ENCODE measurements around the gene STRIP1.

Gene STRIP1

GRCh38 chr1:110098222-110099026 lies 64.0 kb downstream of the STRIP1 start:
- Histone ChIP-seq H3K27me3 (replicated peaks; ENCODE audit: insufficient read depth, low read length) (no peaks in the 10 kb centered on the region), H3K4me2 (ENCODE audit: low read depth, low read length) (no peak overlapping the region), H3F3A (ENCODE audit: insufficient read depth, low read length) (no peaks in the 10 kb centered on the region), H3K79me2 (ENCODE audit: low read length) (no peaks in the 10 kb centered on the region), H3K4me1 (ENCODE audit: low read length) (no peaks in the 10 kb centered on the region), H2AFZ (ENCODE audit: low read length) (no peak overlapping the region), H4K20me1 (ENCODE audit: insufficient read depth, low read length) (no peaks in the 10 kb centered on the region), H3K9me3 (replicated peaks; ENCODE audit: insufficient read depth, low read length) (no peaks in the 10 kb centered on the region), H3K9ac (ENCODE audit: low read length) (no peak overlapping the region), H3K27ac (ENCODE audit: low read length) (no peak overlapping the region), H3K4me3 (ENCODE audit: low read length) (no peak overlapping the region), H3K36me3 (replicated peaks; ENCODE audit: insufficient read depth, low read length) (no peaks in the 10 kb centered on the region), H3K9me2 (replicated peaks; ENCODE audit: insufficient read depth, low read length) (no peaks in the 10 kb centered on the region)
- no peak for TF ChIP-seq CTCF (IDR thresholded peaks at IDR 0.05; ENCODE audit: low read length)
- no peak for DNase-seq

GRCh38 chr1:110100335-110100734 lies 65.9 kb downstream of the STRIP1 start:
- H2AFZ ChIP-seq (ENCODE audit: low read length), result no peak overlapping the region
- no peak overlapping the region for H3K9ac ChIP-seq (ENCODE audit: low read length)
- no peaks in the 10 kb centered on the region for H4K20me1 ChIP-seq (ENCODE audit: insufficient read depth, low read length)
- DNase-seq, result no peak
- H3K4me3 ChIP-seq (ENCODE audit: low read length), result no peak overlapping the region
- no peaks in the 10 kb centered on the region for H3K4me1 ChIP-seq (ENCODE audit: low read length)
- H3K36me3 ChIP-seq (replicated peaks; ENCODE audit: insufficient read depth, low read length), result no peaks in the 10 kb centered on the region
- H3F3A ChIP-seq (ENCODE audit: insufficient read depth, low read length), result no peaks in the 10 kb centered on the region
- H3K79me2 ChIP-seq (ENCODE audit: low read length), result no peaks in the 10 kb centered on the region
- H3K27me3 ChIP-seq (replicated peaks; ENCODE audit: insufficient read depth, low read length), result no peaks in the 10 kb centered on the region
- no peak overlapping the region for H3K27ac ChIP-seq (ENCODE audit: low read length)
- H3K4me2 ChIP-seq (ENCODE audit: low read depth, low read length), result no peak overlapping the region
- TF ChIP-seq EZH2 (optimal IDR thresholded peaks at IDR 0.05; ENCODE audit: low read depth, low read length) (no peak), CTCF (IDR thresholded peaks at IDR 0.05; ENCODE audit: low read length) (no peak), EZH2phosphoT487 (IDR thresholded peaks at IDR 0.05; ENCODE audit: low read length) (no peak)
- H3K9me3 ChIP-seq (replicated peaks; ENCODE audit: insufficient read depth, low read length), result no peaks in the 10 kb centered on the region
- H3K9me2 ChIP-seq (replicated peaks; ENCODE audit: insufficient read depth, low read length), result no peaks in the 10 kb centered on the region

GRCh38 chr1:110102081-110102480 lies 67.7 kb downstream of the STRIP1 start:
- H3K9ac ChIP-seq (ENCODE audit: low read length), result no peak overlapping the region
- no peaks in the 10 kb centered on the region for H3K9me2 ChIP-seq (replicated peaks; ENCODE audit: insufficient read depth, low read length)
- no peaks in the 10 kb centered on the region for H3F3A ChIP-seq (ENCODE audit: insufficient read depth, low read length)
- no peaks in the 10 kb centered on the region for H3K4me1 ChIP-seq (ENCODE audit: low read length)
- DNase-seq, result no peak
- H3K4me3 ChIP-seq (ENCODE audit: low read length), result no peak overlapping the region
- TF ChIP-seq CTCF (IDR thresholded peaks at IDR 0.05; ENCODE audit: low read length) (no peak), EZH2 (optimal IDR thresholded peaks at IDR 0.05; ENCODE audit: low read depth, low read length) (no peak)
- no peaks in the 10 kb centered on the region for H3K79me2 ChIP-seq (ENCODE audit: low read length)
- no peaks in the 10 kb centered on the region for H3K36me3 ChIP-seq (replicated peaks; ENCODE audit: insufficient read depth, low read length)
- H2AFZ ChIP-seq (ENCODE audit: low read length), result no peak overlapping the region
- no peak overlapping the region for H3K4me2 ChIP-seq (ENCODE audit: low read depth, low read length)
- H3K27ac ChIP-seq (ENCODE audit: low read length), result no peak overlapping the region
- no peaks in the 10 kb centered on the region for H3K9me3 ChIP-seq (replicated peaks; ENCODE audit: insufficient read depth, low read length)
- no peaks in the 10 kb centered on the region for H3K27me3 ChIP-seq (replicated peaks; ENCODE audit: insufficient read depth, low read length)
- no peaks in the 10 kb centered on the region for H4K20me1 ChIP-seq (ENCODE audit: insufficient read depth, low read length)

Measured in MM.1S (cell line).